ENCODE measurements around the gene LHFPL4. TPM values are rescaled to one million over a fixed set of nuclear protein-coding genes. Genes with fewer than 3 reads are reported as not detected.
"Not testable (repeated sequence)": the region's sequence is repeated elsewhere in the genome, so short reads cannot be mapped to it uniquely, and the experiment has no call there.

LHFPL4 gene
- total RNA-seq: not detected

DNA sequence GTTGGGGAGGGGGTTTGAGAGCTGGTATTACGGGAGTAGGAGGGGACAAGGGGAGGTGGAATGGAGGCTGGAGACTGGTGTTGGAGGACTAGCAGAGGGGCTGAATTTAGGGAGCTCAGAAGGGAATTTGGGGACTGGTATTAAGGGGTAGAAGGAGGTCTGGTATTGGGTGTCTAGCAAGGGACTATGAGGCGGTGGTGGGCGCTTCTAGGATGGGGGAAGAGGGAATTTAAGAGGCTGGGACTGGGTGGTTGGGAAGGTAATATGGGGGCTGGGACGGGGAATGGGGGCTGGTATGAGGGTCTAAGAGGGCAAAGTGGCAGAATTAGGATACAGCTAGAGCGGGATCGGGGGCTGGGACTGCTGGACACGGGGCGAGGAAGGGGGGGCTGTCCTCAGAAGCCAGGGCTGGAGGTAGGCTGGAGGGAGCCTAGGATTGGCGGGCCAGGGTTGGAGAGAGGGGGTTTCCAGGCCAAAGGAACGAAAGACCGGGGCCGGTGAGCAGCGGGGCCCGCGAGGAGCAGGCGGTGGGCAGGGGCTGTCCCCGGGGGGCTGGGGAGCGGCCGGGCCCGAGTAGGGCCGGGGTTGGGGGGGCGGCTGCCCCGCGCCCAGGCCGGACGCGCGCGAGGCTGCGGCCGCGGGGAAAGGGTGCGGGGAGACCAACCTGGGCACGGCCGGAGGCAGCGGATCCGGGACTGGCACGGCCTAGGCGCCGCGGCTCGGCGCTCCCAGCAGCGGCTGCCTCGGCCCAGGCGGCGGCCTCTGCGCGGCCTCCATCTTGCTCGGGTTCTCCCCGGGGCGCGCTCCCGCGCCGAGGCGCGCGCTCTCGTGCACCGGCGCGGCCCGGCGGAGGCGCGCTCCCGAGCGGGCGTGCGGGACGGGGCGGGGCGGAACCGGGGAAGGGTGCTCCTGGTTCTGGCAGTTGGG, at the start of gene LHFPL4:
LHFPL4 (minus strand) TSS at position 802 of the 927 bp plus-strand sequence. CDS start 1,143 bp downstream, outside the sequence.
- Mint-ChIP-seq H3K9me3 (peaks cover 6 to 9% of the 10 kb centered on the region in 2 donors), H3K36me3 (peaks cover 12 to 13% of the 10 kb centered on the region in 2 donors), H3K27ac (no peak within 1 kb of the TSS)
- no peak for DNase-seq (ENCODE audit: low spot score in 2 of 2)
- no peak for ATAC-seq

DNA sequence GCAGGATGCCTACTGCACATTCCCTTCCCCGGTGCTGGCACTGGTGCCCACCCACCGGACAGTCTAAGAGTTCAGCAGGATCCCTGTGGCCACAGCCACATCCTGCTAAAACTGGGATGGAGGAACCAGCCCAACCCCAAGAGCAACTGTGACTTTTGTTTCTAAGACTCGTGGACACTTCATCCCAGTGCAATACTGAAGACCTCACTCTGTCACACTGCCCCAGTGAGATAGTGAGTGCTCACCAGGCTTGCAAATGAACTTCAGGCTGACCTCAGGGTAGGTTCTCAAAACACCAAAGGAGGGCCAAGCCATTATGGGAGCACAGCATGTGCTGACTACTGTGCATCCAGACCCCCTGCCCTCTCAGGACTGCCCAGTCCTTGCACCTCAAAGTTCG, 49.0 kb upstream of the LHFPL4 start:
- DNase-seq (ENCODE audit: low spot score in 2 of 2): no peak
- no peaks in the 10 kb centered on the region for H3K36me3 Mint-ChIP-seq
- ATAC-seq: no peak
- peaks cover 4 to 14% of the 10 kb centered on the region in 2 donors for H3K9me3 Mint-ChIP-seq
- H3K27ac Mint-ChIP-seq: no peak overlapping the region

DNA sequence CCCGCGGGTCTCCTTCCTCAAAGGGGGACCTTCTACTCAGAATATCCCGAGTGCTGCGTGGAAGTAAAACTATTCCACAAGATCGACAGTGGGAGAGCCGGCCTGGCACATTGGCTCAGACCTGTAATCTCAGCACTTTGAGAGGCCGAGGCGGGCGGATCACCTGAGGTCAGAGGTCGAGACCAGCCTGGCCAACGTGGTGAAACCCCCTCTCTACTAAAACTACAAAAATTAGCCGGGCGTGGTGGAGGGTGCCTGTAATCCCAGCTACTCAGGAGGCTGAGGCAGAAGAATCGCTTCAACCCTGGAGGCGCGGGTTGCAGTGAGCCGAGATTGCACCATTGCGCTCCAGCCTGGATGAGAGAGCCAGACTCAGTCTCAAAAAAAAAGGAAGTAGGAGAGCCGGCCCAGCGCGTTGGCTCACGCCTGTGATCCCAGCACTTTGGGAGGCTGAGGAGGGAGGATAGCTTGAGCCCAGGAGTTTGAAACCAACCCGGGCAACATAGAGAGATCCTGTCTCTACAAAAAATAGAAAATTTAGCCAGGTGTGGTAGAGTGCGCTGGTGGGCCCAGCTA, 47.5 kb upstream of the LHFPL4 start:
- not testable (repeated sequence) for H3K27ac Mint-ChIP-seq; ATAC-seq; DNase-seq (ENCODE audit: low spot score in 2 of 2); H3K36me3 Mint-ChIP-seq
- H3K9me3 Mint-ChIP-seq: peaks cover 2 to 11% of the 10 kb centered on the region in 2 donors

DNA sequence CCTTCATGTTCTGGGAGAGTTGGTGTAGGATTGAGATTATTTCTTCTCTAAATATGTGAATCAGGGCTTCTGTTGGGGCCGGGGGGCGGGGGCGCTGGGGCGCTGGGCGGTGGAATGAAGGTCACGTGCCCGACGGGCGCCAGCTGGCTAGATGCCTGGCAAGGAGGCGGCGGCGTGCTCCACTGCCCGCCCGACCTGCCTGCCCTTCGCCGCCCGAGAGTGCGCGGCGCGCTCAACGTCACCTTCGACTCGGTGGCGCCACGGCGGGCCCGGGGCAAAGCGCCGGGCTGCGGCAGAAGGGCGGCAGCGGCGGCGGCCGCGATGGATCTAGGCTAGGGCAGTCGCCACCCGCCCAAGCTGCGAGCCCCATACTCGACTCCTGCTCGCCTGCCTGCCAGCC, 47.0 kb upstream of the LHFPL4 start:
- DNase-seq (ENCODE audit: low spot score in 2 of 2): peak in 1 of 2 donors; percentile 7
- H3K9me3 Mint-ChIP-seq: peaks cover 0 to 9% of the 10 kb centered on the region in 2 donors
- H3K27ac Mint-ChIP-seq: no peak overlapping the region
- H3K36me3 Mint-ChIP-seq: no peaks in the 10 kb centered on the region
- ATAC-seq: peak; percentile 46 to 49

DNA sequence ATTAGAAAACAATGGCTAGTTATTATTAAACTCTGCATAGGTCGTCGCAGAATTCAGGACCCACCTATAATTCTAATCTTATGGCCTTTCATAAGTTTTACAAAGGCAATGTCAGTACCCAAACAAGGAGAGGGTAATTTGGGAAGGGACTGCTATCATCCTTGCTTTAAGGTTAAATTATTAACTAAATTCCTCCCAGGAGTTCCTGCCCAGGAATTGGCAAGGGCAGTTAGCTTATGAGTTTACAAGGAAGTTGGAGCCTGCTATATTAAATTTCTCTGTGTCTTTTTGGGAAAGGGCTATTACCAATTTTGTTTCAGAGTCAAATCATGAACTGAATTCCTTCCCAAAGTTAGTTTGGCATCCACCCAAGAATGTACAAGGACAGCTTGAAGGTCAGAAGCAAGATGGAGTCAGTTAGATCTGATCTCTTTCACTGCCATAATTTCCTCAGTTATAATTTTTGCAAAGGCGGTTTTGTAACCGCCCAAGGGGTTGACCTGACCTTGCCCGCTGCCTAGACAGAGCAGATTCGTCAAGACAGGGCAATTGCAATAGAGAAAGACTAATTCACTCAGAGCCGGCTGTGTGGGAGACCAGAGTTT, 45.3 kb upstream of the LHFPL4 start:
- no peak for DNase-seq (ENCODE audit: low spot score in 2 of 2)
- ATAC-seq: no peak
- Mint-ChIP-seq H3K27ac (no peak overlapping the region), H3K9me3 (peaks cover 0 to 4% of the 10 kb centered on the region in 2 donors), H3K36me3 (no peaks in the 10 kb centered on the region)

DNA sequence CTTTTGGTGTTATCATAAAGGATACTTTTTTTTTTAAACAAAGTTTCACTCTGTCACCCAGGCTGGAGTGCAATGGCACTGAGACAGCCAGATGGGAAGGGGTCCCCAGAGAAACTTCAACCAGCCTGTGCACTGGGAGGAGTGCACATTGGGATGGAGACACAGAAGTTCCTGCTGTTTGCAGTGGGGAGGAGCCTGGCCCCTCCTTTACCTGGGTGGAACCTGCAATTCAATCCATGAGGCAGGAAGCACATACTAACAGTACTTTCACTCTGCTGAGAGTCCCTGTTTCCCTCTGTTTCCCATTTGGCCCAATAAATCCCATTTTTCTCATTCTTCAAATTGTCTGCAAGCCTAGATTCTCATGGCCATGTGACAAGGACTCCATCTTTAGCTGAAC, 42.3 kb upstream of the LHFPL4 start:
- ATAC-seq (no peak), DNase-seq (ENCODE audit: low spot score in 2 of 2) (no peak)
- Mint-ChIP-seq H3K36me3 (no peaks in the 10 kb centered on the region), H3K27ac (no peak overlapping the region), H3K9me3 (peaks cover 0 to 4% of the 10 kb centered on the region in 2 donors)

DNA sequence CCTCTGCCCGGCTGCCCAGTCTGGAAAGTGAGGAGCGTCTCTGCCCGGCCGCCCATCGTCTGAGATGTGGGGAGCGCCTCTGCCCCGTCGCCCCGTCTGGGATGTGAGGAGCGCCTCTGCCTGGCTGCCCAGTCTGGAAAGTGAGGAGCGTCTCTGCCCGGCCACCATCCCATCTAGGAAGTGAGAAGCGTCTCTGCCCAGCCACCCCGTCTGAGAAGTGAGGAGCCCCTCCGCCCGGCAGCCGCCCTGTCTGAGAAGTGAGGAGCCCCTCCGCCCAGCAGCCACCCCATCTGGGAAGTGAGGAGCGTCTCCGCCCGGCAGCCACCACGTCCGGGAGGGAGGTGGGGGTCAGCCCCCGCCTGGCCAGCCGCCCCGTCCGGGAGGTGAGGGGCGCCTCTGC, 38.2 kb upstream of the LHFPL4 start:
- not testable (repeated sequence) for H3K36me3 Mint-ChIP-seq; H3K27ac Mint-ChIP-seq; DNase-seq (ENCODE audit: low spot score in 2 of 2); ATAC-seq; H3K9me3 Mint-ChIP-seq

GRCh38 chr3:9590282-9590791, 36.7 kb upstream of the LHFPL4 start:
- ATAC-seq (no peak), DNase-seq (ENCODE audit: low spot score in 2 of 2) (no peak)
- H3K27ac Mint-ChIP-seq: no peak overlapping the region
- H3K9me3 Mint-ChIP-seq: no peaks in the 10 kb centered on the region
- no peaks in the 10 kb centered on the region for H3K36me3 Mint-ChIP-seq

GRCh38 chr3:9583792-9584191, 30.2 kb upstream of the LHFPL4 start:
- Mint-ChIP-seq H3K27ac (no peak overlapping the region), H3K9me3 (peaks cover 0 to 12% of the 10 kb centered on the region in 2 donors), H3K36me3 (peaks cover 6% of the 10 kb centered on the region in 2 donors)
- ATAC-seq: no peak
- no peak for DNase-seq (ENCODE audit: low spot score in 2 of 2)

GRCh38 chr3:9583371-9583770, 29.7 kb upstream of the LHFPL4 start:
- no peak for DNase-seq (ENCODE audit: low spot score in 2 of 2)
- Mint-ChIP-seq H3K9me3 (peaks cover 0 to 12% of the 10 kb centered on the region in 2 donors), H3K27ac (no peak overlapping the region), H3K36me3 (peaks cover 6% of the 10 kb centered on the region in 2 donors)
- no peak for ATAC-seq

GRCh38 chr3:9582332-9582731, 28.7 kb upstream of the LHFPL4 start:
- no peak for DNase-seq (ENCODE audit: low spot score in 2 of 2)
- Mint-ChIP-seq H3K36me3 (peaks cover 6% of the 10 kb centered on the region in 2 donors), H3K27ac (no peak overlapping the region), H3K9me3 (peaks cover 0 to 12% of the 10 kb centered on the region in 2 donors)
- ATAC-seq: no peak

DNA sequence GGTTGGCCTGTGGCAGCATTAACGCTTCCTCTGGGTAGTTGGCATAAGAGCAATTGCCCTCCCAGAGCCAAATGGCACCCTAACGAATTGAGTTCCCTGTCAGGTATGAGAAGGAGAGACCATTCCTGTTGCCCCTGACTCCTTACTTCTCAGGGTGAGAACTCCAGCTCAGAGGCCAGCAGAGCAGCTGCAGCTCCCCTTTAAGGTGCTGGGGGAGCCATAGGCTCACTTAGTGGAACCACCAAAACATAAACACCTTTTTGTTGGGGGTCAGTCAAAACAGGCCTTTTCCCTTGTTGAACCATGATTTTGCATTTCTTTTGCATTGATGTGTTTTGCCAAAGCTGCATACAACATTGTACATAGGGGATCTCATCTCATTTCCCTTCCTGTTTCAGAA, 28.1 kb upstream of the LHFPL4 start:
- DNase-seq (ENCODE audit: low spot score in 2 of 2): no peak
- no peak for ATAC-seq
- H3K27ac Mint-ChIP-seq: no peak overlapping the region
- H3K9me3 Mint-ChIP-seq: peaks cover 0 to 12% of the 10 kb centered on the region in 2 donors
- peaks cover 6% of the 10 kb centered on the region in 2 donors for H3K36me3 Mint-ChIP-seq

GRCh38 chr3:9569054-9569453, 15.4 kb upstream of the LHFPL4 start:
- Mint-ChIP-seq H3K9me3 (peaks cover 6 to 10% of the 10 kb centered on the region in 2 donors), H3K36me3 (peaks cover 0 to 8% of the 10 kb centered on the region in 2 donors), H3K27ac (no peak overlapping the region)
- no peak for ATAC-seq
- no peak for DNase-seq (ENCODE audit: low spot score in 2 of 2)

- Mint-ChIP-seq H3K9me3 (peaks cover 6 to 10% of the 10 kb centered on the region in 2 donors), H3K36me3 (peaks cover 0 to 11% of the 10 kb centered on the region in 2 donors), H3K27ac (no peak overlapping the region)
- no peak for DNase-seq (ENCODE audit: low spot score in 2 of 2)
- ATAC-seq: no peak
These were observed 11.7 kb upstream of the LHFPL4 start for GRCh38 chr3:9565316-9565715.

- ATAC-seq: no peak
- no peak overlapping the region for H3K27ac Mint-ChIP-seq
- H3K36me3 Mint-ChIP-seq: peaks cover 0 to 9% of the 10 kb centered on the region in 2 donors
- H3K9me3 Mint-ChIP-seq: peaks cover 4 to 11% of the 10 kb centered on the region in 2 donors
- no peak for DNase-seq (ENCODE audit: low spot score in 2 of 2)
These were observed 10.2 kb upstream of the LHFPL4 start for GRCh38 chr3:9563851-9564250.

DNA sequence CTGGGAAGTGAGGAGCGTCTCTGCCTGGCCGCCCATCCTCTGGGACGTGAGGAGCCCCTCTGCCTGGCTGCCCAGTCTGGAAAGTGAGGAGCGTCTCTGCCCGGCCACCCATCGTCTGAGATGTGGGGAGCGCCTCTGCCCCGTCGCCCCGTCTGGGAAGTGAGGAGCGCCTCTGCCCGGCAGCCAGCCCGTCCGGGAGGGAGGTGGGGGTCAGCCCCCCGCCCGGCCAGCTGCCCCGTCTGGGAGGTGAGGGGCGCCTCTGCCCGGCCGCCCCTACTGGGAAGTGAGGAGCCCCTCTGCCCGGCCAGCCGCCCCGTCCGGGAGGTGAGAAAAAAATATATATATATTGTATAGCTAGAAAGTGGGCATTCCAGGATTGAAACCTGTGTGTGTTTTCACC, 6.4 kb upstream of the LHFPL4 start:
- H3K36me3 Mint-ChIP-seq: not testable (repeated sequence)

More for the DNA sequence above, 6.4 kb upstream of the LHFPL4 start:
- H3K27ac Mint-ChIP-seq; ATAC-seq; H3K9me3 Mint-ChIP-seq; DNase-seq (ENCODE audit: low spot score in 2 of 2): not testable (repeated sequence)
